NCI-H82 (cell line): ENCODE measurements around the gene TNP2.

Source experiments
- DNase-seq: peaks from one replicate; lab custom pipeline; 2025; lab: John Stamatoyannopoulos, UW

TNP2 gene

DNA sequence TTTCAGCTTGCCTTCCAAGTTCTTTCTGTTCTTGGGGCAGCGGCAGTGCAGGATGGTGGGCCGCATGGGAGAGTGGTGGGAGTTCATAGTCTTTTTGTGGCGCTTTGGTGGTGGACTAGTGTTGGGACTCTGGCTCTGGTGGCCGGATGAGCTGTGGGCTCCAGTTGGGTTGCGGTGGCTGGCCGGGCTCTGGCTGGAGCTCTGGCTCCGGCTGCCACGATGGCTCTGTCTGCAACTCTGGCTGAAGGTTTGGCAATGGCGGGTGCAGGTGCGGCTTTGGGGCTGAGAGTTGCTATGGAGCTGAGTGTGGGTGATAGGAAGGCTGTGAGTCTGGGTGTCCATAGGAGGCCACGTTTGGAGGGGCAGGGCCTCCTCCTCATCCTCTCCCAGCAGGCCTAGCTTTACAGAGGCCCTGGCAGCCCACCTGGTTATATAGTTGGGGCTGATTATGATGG is at the start of gene TNP2:
TNP2 (minus strand) TSS at position 405 of the 455 bp plus-strand sequence; CDS start at position 342, 63 bp downstream.
- no peak for DNase-seq

DNA sequence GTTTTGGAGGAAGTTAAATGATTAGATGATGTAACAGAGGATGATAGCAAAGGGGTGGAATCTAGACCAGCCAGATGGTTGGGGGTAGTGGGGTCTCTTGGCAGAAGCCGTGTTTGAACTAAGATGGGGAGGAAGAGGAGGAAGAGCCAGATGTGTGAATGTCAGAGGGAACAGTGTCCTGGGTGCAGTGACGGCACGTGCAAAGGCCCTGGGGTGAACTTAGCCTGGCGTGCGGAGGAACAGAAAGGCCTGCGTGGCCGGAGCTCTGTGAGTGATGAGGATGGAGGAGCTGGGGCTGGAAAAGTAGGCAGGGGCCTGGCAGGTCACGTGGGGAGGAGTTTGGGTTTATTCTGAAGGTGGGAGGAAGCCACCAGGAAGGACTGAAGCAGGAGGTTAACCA is 49.7 kb upstream of the TNP2 start:
- no peak for DNase-seq

DNA sequence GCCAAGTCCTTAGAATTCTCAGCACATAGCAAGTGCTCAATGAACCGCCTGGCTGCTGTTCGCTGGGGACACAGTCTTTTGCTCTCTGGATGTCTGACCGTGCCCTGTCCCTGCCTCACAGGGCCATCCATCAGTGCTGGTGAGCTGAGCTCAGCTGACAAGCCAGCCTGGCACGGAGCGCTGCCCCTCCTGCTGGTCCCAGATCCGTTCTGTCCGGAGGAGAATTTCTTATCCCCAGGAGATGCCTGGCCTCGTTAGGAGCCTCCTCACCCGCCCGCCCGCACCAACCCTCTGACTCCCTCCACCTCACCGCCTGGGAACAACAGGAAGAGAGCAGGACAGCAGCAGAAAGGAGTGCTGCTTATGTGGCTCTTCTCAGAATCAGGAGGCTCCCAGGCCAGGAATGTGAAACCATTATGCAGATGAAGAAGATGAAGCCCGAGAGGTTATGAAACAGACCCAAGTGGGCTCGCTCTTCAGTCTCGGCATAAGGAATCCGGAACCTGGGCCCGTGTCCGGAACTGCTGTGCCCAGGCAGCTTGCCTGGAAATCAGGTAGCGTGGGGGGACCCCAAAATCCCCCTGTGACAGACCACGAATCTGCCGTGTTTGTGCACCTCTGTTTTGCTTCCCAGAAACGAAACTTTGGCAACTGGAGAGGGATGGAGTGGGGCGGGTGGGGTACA is 47.3 kb upstream of the TNP2 start:
- no peak for DNase-seq

DNA sequence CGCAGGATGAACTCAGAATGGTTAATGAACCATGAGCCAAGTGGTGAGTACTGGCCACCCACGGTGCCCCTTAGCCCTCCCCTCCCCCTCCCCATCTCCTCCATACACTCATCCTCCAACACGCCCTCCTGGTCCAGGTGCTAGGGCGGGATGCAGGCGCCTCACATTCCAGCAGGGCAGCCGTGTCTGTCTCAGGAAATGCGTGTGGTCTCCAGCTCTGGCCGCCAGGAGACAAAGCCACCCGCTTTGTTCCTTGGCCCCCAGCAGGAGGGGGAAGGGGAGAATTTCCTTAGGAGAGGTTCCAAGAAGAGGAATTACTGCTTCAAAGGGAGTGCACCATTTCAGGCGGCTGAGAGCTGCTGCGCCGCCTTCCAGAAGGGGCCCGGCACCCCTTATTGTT is 46.4 kb upstream of the TNP2 start:
- DNase-seq: no peak

DNA sequence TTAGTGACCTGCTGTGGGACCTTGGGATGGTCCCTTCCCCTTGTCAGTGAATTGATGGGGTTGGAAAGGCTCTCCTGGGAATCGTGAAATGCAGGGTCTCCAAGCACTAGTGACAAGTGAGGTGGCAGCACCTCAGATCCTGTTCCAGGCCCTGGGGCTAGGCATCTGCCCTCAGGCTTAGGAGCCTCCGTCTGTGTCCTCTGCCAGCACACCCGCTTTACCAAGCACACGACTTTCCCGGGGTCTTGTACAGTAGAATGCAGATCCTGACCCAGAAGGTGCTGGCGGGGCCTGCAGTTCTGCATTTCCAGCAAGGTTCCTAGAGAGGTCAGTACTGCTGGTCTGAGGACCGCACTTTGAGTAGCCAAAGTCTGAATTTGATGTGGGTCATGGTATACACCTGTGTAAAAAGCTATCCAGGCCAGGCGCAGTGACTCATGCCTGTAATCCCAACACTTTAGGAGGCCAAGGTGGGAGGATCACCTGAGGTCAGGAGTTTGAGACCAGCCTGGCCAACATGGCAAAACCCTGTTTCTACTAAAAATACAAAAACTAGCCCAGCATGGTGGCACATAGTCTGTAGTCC is 45.3 kb upstream of the TNP2 start:
- DNase-seq: no peak

DNA sequence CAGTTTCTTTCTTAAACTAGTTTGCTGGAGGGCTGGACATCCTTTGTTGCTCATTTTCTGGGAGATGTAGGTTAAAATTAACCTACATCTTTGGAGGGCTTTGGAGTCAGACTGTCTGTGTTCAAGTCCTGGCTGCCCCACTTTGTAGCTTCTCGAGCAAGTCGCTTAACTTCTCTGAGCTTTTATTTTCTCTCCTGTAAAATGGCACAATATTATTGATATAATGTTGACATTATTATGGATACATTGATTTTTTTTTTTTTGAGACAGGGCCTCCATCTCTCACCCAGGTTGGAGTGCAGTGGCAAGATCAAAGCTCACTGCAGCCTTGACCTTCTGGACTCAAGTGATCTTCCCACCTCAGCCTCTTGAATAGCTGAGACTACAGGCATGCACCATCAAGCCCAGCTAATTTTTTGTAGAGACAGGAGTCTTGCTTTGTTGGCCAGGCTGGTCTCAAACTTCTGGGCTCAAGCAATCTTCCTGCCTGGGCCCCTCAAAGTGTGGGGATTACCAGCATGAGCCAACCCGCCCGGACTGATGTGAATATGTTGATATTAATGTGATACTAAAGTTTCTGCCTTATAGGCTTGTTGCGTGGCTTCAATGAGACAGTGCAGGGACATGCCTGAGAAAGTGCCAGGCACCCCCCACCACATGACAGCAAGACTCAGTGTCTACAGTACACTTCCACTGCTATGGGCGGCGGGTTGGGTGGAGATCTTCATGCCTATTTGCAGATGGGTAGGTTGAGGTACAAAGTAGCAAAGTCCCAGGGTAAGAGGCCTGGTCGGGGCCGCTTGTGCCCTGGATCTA is 44.6 kb upstream of the TNP2 start:
- no peak for DNase-seq

DNA sequence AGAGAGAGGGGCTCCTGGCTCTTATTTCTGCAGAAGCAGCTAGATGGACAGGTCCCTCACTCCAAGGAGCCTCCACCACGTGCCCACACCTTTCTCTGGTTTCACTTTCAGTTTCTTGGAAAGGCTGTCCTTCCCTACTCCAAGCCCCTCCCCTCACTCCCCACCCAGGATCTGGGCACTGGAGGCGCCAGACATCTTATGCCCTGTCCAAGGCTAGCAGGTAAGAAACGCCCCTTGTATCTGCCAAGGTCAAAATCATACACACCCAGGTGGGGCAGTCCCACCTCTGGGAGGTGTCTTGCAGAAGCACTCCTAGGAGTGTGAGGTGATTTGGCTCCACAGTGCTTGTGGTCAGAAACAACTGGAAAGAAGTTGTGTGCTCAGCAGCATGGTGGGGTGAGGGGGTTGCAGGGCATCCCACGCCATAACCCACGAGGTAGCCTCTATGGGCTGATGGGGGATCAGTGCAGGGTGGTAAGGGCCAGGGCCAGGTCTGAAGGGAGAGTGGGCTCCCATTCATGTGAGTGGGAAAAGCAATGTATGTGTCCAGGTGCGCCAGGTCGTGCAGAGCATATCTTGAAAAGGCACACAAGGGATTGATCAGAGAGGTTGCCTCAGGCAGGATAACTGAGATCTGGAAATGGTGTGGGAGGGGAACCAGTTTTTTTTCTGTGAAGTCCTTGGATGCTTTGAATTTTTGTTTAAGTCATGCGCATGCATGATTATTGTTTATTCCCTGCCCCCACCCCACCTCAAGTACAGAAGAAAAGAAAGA is 43.8 kb upstream of the TNP2 start:
- DNase-seq: no peak

DNA sequence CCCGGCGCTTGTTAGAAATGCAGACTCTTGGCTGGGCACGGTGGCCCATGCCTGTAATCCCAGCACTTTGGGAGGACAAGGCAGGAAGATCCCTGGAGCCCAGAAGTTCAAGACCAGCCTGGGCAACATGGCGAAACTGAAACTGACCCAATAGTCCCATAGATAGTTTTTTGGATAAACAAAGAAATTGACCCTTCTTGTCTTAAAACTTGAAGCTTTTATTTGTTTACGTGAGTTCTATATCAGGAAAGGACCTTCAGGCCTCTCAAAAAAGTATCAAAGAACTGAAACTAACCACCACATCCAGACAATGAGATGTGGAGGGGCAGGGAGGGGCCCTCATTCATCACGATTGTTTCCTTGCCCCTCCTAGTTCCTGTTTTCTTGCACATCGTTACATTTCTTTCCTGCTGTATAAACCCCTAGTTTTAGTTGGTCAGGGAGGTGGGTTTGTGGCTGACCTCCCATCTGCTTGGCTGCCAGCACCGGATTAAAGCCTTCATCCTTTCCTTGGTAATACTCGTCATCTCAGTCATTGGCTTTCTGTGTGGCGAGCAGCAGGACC is 42.0 kb upstream of the TNP2 start:
- DNase-seq: no peak

DNA sequence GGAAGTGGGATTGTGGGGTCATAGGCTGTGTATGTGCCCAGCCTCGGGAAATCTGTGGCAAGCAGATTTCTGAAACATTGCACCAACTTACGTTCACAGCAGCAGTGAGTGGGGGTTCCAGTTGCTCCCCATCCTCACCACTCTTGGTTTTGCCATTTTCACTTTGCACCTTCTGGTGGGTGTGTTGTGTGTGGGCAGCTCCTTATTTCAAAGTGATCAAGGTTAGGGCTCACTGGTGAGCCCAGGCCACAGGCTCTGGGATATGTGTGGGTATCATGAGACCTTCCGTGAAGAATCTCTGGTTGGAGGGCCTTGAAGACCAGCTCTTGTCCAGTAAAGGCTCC is 41.5 kb upstream of the TNP2 start:
- no peak for DNase-seq

DNA sequence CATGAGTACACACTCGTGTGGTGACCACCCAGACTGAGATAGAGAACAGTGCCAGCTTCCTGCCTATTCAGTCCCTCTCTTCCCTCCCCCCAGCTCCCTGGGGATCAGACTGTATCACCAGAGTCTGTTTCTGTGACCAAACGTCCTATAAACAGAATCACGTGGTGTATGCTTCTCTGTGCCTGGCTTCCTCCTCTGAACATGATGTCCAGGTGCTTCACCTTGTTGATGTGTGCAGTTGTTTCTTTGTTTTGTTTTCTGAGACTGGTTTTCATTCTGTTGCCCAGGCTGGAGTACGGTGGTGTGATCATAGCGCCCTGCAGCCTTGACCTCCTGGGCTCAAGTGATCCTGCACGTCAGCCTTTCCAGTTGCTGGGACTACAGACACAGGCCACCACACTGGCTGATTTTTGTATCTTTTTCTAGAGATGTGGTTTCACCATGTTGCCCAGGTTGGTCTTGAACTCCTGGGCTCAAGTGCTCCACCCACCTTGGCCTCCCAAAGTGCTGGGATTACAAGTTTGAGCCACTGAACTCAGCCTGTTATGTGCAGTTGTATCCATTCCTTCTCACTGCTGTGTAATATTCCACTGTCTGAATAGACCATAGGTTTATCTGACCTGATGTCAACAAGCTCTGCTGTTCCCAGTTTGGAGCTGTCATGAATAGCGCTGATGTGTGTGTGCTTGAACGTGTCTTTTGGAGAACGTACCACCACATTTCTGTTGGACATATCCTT is 40.9 kb upstream of the TNP2 start:
- DNase-seq: no peak

DNA sequence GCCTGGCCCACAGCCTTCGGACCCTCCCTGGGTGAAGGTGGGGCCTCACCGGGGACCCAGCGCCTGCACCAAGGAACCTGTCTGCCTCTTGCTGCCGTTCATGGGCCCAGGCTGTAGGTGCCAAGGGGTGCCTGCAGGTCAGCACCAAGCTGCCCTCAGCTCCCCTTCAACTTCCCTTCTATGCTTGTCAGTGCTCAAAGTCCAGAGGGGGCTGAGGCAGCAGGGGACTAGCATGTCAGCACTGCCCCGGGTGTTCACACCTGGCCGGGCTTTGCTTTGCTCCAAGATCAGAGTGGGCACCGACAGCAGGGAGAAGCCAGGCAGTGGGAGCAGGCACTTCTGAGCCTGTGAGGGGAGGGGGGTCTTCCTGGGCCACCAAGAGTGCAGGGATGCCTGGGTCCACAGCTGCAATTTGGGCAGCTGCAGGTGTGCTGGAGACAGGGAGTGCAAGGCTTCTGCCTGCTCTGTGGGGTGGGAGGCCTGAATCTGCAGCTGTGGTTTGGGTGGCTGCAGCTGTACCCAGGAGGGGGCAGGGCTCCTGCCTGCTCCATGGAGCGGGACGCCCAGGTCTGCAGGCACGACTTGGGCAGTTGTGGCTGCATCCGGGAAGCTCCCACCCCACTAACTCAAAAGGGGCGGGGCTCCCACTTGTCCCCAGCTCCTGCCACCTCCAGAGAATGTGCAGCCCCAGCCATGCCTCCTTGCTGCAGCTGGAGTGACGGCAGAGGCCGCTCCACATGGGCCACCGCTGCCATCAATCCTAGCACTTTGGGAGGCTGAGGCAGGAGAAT is 39.6 kb upstream of the TNP2 start:
- peak; percentile 15 for DNase-seq

DNA sequence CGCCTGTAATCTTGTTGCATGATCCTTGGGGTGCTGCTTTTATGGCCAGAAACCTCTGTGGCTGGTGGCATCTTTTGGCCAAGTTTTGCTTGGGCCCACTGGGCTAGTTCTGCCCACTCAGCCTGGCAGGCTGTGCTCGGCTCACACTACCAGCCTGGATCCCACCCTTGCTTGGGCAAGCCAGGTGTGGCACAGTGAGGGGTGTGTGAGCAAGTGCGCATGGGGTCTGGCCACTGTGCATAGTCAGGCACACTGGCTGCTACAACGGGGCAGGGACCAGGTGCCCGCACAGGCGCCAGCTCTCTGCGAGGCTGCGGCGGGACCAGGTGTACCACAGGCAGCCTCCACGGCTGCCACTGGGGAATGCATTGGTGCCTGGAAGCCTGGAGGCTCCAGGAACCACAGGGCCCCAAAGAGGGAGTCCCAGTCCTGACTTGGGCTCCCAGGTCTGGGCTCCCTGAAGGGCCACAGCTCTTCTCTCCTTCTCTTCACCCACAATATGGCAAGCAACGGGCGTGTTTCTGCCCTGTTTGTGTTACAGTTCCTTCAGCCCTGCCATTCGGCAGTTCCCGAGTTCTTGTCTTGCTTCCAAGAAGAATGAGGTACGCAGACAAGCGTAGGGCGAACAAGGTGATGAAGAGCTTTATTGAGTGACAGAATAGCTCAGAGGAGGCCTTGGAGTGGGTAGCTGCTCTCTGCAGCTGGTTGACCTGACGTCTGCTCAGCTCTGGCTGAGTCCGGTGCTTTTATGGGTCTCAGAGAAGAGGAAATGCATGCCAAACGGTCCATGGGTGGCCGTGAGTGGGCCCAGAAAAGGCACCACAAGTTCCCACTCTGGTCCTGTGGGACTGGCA is 38.7 kb upstream of the TNP2 start:
- no peak for DNase-seq

DNA sequence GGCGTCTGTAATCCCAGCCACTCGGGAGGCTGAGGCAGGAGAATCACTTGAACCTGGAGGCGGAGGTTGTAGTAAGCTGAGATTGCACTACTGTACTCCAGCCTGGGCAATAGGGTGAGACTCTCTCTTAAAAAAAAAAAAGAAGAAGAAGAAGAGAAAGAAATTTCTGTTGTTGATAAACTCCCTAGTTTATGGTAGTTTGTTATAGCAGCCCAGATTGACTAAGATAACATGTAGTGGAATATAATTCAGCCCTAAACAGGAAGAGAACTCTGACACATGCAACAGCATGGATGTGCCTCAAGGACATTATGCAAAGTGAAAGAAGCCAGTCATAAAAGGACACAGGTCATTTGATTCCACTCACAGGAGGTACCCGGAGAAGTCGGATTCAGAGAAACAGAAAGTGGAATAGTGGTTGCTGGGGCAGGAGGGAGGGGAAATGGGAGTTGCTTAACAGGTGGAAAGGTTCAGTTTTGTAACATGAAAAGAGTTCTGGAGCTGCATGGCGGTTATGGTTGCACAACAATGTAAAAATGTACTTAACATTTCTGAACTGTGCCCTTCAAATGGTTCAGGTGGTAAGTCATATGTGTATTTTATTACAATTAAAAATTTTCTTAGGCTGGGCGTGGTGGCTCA is 38.0 kb upstream of the TNP2 start:
- DNase-seq: no peak

DNA sequence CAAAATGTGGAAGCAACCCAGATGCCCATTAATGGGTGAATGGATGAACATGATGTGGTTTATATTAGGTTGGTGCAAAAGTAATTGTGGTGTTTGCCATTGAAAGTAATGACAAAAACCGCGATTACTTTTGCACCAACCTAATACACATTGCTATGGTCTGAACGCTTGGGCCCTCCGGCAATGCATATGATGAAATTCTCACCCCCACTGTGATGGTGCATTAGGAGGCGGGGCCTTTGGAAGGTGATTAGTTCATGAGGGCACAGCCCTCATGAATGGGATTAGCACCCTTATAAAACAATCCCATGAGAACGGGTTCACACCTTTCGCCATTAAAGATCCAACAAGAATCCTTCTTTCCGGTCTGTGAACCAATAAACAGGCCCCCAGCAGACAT is 37.3 kb upstream of the TNP2 start:
- DNase-seq: no peak

DNA sequence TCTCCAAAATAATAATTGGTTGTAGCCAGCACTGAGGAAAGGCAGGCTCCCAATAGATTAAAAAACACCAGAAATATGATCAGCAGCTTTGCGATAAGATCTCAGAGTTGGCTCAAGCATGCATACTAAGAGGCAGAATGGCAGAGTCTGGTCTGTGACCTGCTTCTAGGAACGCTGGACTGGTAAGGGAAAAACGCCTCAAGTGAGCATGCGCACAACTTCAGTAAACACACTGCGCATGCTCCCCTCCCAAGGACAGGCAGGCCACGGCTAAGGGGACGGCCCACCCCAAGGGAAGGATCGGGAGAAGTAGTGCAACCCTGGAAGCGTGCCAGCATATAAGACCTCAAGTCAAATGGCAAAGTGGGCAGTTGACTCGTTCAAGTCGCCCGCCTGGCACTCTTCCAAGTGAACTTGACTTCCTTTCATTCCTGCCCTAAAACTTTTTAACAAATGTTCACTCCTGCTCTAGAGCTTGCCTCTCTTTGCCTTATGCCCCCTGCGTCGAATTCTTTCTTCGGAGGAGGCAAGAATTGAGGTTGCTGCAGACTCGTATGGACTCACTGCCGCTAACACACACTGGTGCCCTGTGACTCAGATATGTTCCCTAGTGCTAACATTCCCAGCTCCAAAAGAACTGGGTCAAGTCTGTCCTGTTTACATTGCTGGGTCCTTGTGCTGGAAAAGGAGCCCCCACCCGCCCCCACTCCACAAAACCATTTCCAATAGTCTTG is 34.4 kb upstream of the TNP2 start:
- no peak for DNase-seq

DNA sequence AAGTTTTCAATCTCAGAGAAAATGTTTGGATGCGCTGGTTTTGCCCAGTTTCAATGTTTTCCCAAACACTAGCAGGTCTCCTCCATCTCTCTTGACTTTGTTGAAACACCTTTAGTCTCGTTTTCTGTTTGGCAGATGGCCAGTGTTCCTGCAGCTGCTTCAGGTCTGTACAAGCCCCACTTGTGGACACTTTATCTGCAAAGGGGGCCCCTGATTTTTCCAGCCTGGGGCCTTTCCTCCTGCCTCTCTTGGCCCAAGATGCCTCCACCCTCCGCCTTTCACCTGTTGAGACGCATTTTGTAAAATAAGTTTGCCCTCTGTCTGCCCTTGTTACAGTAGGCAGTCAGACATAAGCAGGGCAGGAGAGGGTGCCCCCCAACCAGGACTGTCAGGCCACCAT is 33.9 kb upstream of the TNP2 start:
- DNase-seq: no peak

DNA sequence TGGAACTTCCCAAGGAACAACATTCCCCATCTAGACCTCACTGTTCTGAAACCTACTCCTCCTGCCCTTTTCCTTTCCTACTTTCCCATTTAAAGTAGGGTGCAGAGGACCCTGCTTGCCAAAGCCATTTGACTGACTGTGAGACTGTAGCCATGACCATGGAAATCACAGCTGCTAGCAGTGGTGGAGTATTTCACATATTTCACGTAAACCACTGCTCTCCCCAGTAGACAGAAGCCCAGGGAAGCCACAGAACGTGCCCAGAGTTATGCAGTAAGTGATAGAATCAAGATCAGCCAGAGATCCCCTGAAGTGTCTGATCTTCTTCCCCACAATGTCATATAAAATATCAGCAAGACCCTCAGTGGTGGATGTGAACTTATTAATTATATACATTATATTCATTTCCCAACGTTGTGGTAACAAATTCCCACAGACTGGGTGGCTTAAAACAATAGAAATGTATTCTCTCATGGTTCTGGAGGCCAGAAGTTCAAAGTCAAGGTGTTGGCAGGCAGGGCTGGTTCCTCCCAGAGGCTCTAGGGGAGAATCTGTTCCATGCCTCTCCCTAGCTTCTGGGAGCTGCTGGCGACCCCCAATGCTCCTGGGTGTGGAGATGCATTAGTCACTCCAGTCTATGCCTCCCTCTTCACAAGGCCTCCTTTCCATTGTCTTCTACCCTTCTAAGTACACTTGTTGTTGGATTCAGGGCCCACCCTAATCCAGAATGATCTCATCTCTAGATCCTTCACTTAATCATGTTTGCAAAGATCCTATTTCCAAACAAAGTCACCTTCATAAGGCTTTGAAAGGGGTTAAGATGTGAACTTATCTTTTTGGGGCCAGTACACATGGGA is 32.7 kb upstream of the TNP2 start:
- DNase-seq: no peak

DNA sequence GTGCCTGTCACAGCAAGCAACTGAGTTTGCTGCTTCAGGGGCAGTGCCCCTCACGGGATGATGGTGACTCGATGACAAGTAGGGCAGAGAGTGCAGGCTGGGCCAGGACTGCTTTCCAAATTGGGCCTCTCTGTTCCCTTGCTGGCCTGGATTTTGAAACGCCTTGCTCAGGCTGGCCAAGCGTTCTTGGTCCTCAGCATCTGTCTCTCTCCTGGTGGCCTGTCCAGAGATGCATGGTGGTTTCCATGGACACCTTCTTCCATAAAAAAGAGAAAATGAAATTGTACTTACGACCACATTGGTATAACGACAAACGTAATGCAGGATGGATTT is 31.4 kb upstream of the TNP2 start:
- no peak for DNase-seq
